Endothelial cell of umbilical vein (primary cell): ENCODE results near the gene TENT4B. TPM values are rescaled to one million over a fixed set of nuclear protein-coding genes. Genes with fewer than 3 reads are reported as not detected.
A peak's percentile ranks its signal among the peaks of the same experiment; 100 is the strongest.

Experiments used
- BruUV-seq: library from RNA; stranded (reverse); fragments of 400-500 nt; replicated peaks from 2 replicates; lab custom pipeline; 2021; lab: Mats Ljungman, UMichigan
- CTCF ChIA-PET: fragments of 300-600, 350-600 bp; sonication (Branson Sonifier 250); formaldehyde crosslinking; loops from one replicate; lab custom pipeline; 2021; ENCODE audit warnings: antibody characterized with exemption, inconsistent platforms; lab: Charles Lee
- POLR2A ChIA-PET: fragments of 300-600, 350-600 bp; sonication (Branson Sonifier 250); formaldehyde crosslinking; loops from one replicate; lab custom pipeline; 2021; ENCODE audit warnings: antibody characterized with exemption, inconsistent platforms; lab: Charles Lee
- DNase-seq: peaks from one replicate; pipeline ENCODE4 v3.0.0-alpha.2; 2011; ENCODE audit warnings: low read depth, low spot score
- FAIRE-seq: peaks from 2 replicates; lab custom pipeline; 2011; peaks lifted over from hg19 to GRCh38; lab: Jason Lieb, UNC
- H2AFZ ChIP-seq: 2 replicates; pipeline ENCODE4 v1.6.0; 2012; ENCODE audit warnings: low read depth, low read length, control low read depth, inconsistent platforms
- H3K27ac ChIP-seq: 2 replicates; pipeline ENCODE4 v1.5.1; 2011; ENCODE audit warnings: low read depth, mild to moderate bottlenecking, control low read depth, low read length, moderate library complexity; ENCODE audit not compliant: insufficient read depth
- H3K27me3 ChIP-seq, 2 experiments: 2 replicates each; pipeline versions ENCODE4 v1.6.0 to v1.6.1; 2011; ENCODE audit warnings: low read length in 2 of 2, mixed read lengths in 1 of 2; ENCODE audit not compliant: control insufficient read depth in 2 of 2, insufficient read depth in 2 of 2
- H3K36me3 ChIP-seq, 2 experiments: 2 replicates in 1 of 2; 3 replicates in 1 of 2; pipeline ENCODE4 v1.5.1; 2011; ENCODE audit warnings: low read length in 2 of 2, mild to moderate bottlenecking in 1 of 2, moderate library complexity in 1 of 2; ENCODE audit not compliant: control insufficient read depth in 2 of 2, insufficient read depth in 2 of 2; ENCODE audit errors: extremely low read depth in 1 of 2
- H3K4me1 ChIP-seq: 3 replicates; pipeline ENCODE4 v1.5.1; 2011; ENCODE audit warnings: mild to moderate bottlenecking, low read length; ENCODE audit not compliant: control insufficient read depth, insufficient read depth; ENCODE audit errors: extremely low read depth
- H3K4me2 ChIP-seq: 2 replicates; pipeline ENCODE4 v1.6.1; 2011; ENCODE audit warnings: low read length, control low read depth, mixed read lengths; ENCODE audit not compliant: insufficient read depth
- H3K4me3 ChIP-seq, 3 experiments: fragments of 200-600 bp in 1 of 3; sonication (generic), shearing (Covaris generic) in 1 of 3; replicated peaks in 1 of 3; 2 replicates each; pipeline ENCODE4 v1.5.1; 2011 to 2016; ENCODE audit warnings: control low read depth in 3 of 3, low read length in 3 of 3, mild to moderate bottlenecking in 2 of 3, inconsistent platforms in 1 of 3, low read depth in 1 of 3, moderate library complexity in 1 of 3; ENCODE audit not compliant: insufficient read depth in 1 of 3
- H3K79me2 ChIP-seq: 2 replicates; pipeline ENCODE4 v1.6.0; 2012; ENCODE audit warnings: low read length, inconsistent platforms; ENCODE audit not compliant: control insufficient read depth, insufficient read depth
- H3K9ac ChIP-seq: replicated peaks from 2 replicates; pipeline ENCODE3; 2011; ENCODE audit warnings: low read length, control low read depth; ENCODE audit not compliant: insufficient read depth; ENCODE audit errors: extremely low read depth
- H3K9me1 ChIP-seq: replicated peaks from 3 replicates; pipeline ENCODE4 v1.6.0; 2011; ENCODE audit warnings: mild to moderate bottlenecking, low read length; ENCODE audit not compliant: control insufficient read depth, insufficient read depth; ENCODE audit errors: extremely low read depth
- H3K9me3 ChIP-seq: replicated peaks from 2 replicates; pipeline ENCODE4 v1.5.1; 2012; ENCODE audit warnings: low read length, inconsistent platforms; ENCODE audit not compliant: control insufficient read depth, insufficient read depth
- H4K20me1 ChIP-seq: replicated peaks from 2 replicates; pipeline ENCODE3; 2011; ENCODE audit warnings: mild to moderate bottlenecking, low read length; ENCODE audit not compliant: control insufficient read depth, insufficient read depth; ENCODE audit errors: extremely low read depth
- CTCF ChIP-seq, 2 donors: IDR thresholded peaks; 1 replicate in 1 of 2; 2 replicates in 1 of 2; pipeline ENCODE4 v1.5.1; 2011; ENCODE audit warnings: low read length in 2 of 2, mild to moderate bottlenecking in 2 of 2, moderate library complexity in 2 of 2, control low read depth in 1 of 2, inconsistent platforms in 1 of 2, low read depth in 1 of 2; ENCODE audit not compliant: insufficient read depth in 1 of 2; ENCODE audit errors: extremely low read depth in 1 of 2
- EZH2 ChIP-seq: IDR thresholded peaks from 2 replicates; pipeline ENCODE4 v1.6.1; 2012; ENCODE audit warnings: borderline replicate concordance, low read depth, mild to moderate bottlenecking, moderate library complexity, low read length, inconsistent platforms; ENCODE audit not compliant: severe bottlenecking
- FOS ChIP-seq: IDR thresholded peaks from 2 replicates; pipeline ENCODE4 v1.6.1; 2011; ENCODE audit warnings: mild to moderate bottlenecking, low read length, moderate library complexity, borderline replicate concordance; ENCODE audit not compliant: insufficient read depth
- GATA2 ChIP-seq: IDR thresholded peaks from 2 replicates; pipeline ENCODE4 v1.7.0; 2011; ENCODE audit warnings: low read depth, mild to moderate bottlenecking, moderate library complexity, mixed read lengths, low read length; ENCODE audit not compliant: insufficient read length, insufficient read depth
- JUN ChIP-seq: IDR thresholded peaks from 2 replicates; pipeline ENCODE4 v1.6.1; 2011; ENCODE audit warnings: borderline replicate concordance, low read depth; ENCODE audit not compliant: insufficient read length, insufficient read depth
- MAX ChIP-seq: IDR thresholded peaks from 2 replicates; pipeline ENCODE4 v1.6.1; 2011; ENCODE audit not compliant: insufficient read depth, insufficient read length
- MYC ChIP-seq: IDR thresholded peaks from one replicate; pipeline ENCODE4 v1.6.1; 2011; ENCODE audit warnings: mild to moderate bottlenecking, low read depth, low read length
- POLR2A ChIP-seq: IDR thresholded peaks from 2 replicates; pipeline ENCODE4 v1.6.1; 2012; ENCODE audit warnings: low read depth, mild to moderate bottlenecking, control low read depth, low read length
- POLR2AphosphoS5 ChIP-seq: IDR thresholded peaks from 2 replicates; pipeline ENCODE4 v1.6.1; 2012; ENCODE audit warnings: low read depth, mild to moderate bottlenecking, control low read depth, low read length, moderate library complexity; ENCODE audit not compliant: insufficient read depth
- dilution Hi-C: fragments of 300-500 bp; cut with MboI; formaldehyde crosslinking; loops from one replicate; pipeline ENCODE4 v1.15.0; 2019; ENCODE audit warnings: low sequenced_read_pairs; ENCODE audit not compliant: extremely low pct_ligation_motif_present
- intact Hi-C: fragments of 100-400 bp; cut with micrococcal nuclease; formaldehyde crosslinking; loops from one replicate; pipeline ENCODE4 v1.10.0; 2022
- polyA plus RNA-seq, 4 experiments: library from polyadenylated mRNA; depleted of rRNA in 3 of 4; stranded (reverse) in 3 of 4; unstranded in 1 of 4; fragments of >200 nt; gene quantifications; 2 replicates each; pipeline versions ENCODE4 v1.2.1 to v1.2.3, GENCODE V29; 2011 to 2012; ENCODE audit warnings: missing spikeins in 1 of 4
- total RNA-seq: library from RNA; stranded (reverse); gene quantifications from 2 replicates; pipeline ENCODE4 v1.2.3, GENCODE V29; 2021

The TENT4B gene
- total and polyA plus RNA-seq, 2 donors (not counting 3 experiments of a cell fraction or from before 2014, with no cell fraction given): 4.2 to 13.1 TPM

- Histone ChIP-seq H2AFZ (no peak overlapping the region), H3K4me1 (peaks cover 14% of the 10 kb centered on the region), H3K4me2 (peak overlapping the region; percentile 43), H3K9ac (no peak overlapping the region), H3K4me3 (no peak overlapping the region), H3K79me2 (peaks cover 74% of the 10 kb centered on the region), H4K20me1 (no peaks in the 10 kb centered on the region), H3K9me3 (no peaks in the 10 kb centered on the region), H3K27me3 (no peaks in the 10 kb centered on the region), H3K27ac (peak overlapping the region; percentile 57), H3K36me3 (no peaks in the 10 kb centered on the region), H3K9me1 (no peaks in the 10 kb centered on the region)
- ChIA-PET CTCF (interaction anchor here (1.2 to 4.1 kb wide), 7 partner anchors 10 to 47 kb away, joined by 3 to 32 read pairs (median 4); no protein-coding TSS in a partner anchor), POLR2A (interaction anchor here (0.7 kb wide), 1 partner anchor 305 kb away, joined by 5 read pairs; no protein-coding TSS in a partner anchor)
- intact Hi-C loops (loop anchor here (2.0 kb wide), 1 partner anchor 16 kb away; no protein-coding TSS in a partner anchor), dilution Hi-C loops (no loop called here)
- FAIRE-seq: no peak
- TSS peak; percentile 26 for BruUV-seq
- no peak for TF ChIP-seq MYC
- no peak for TF ChIP-seq POLR2AphosphoS5
- no peak for TF ChIP-seq FOS
- TF ChIP-seq MAX: no peak
- TF ChIP-seq GATA2: no peak
- no peak for TF ChIP-seq EZH2
- TF ChIP-seq JUN: no peak
- no peak for TF ChIP-seq POLR2A
- no peak for TF ChIP-seq CTCF (IDR thresholded peaks at IDR 0.05; ENCODE audit: extremely low read depth in 1 of 2, insufficient read depth in 1 of 2, low read depth in 1 of 2, low read length in 2 of 2)
- peak; percentile 47 for DNase-seq
Measured at GRCh38 chr16:50166511-50167500, 13.7 kb downstream of the TENT4B start.
